Stomach (tissue), 9 donors: ENCODE measurements around the gene VPS45. TPM values are rescaled to one million over a fixed set of nuclear protein-coding genes. Genes with fewer than 3 reads are reported as not detected.
A peak's percentile ranks its signal among the peaks of the same experiment; 100 is the strongest.

Experiments
- DNase-seq, 2 donors: peaks; one replicate each; pipeline versions ENCODE4 v3.0.0 to v3.0.0-alpha.2; 2013 to 2019
- H3K27ac ChIP-seq, 5 donors: fragments of 200-600 bp in 4 of 5; sonication (generic) in 4 of 5; one replicate each; pipeline ENCODE4 v1.5.1; 2013 to 2019; ENCODE audit warnings: mild to moderate bottlenecking in 1 of 5, moderate library complexity in 1 of 5
- H3K27me3 ChIP-seq, 3 donors: fragments of 200-600 bp; sonication (generic); one replicate each; pipeline ENCODE4 v1.5.1; 2017 to 2019; ENCODE audit warnings: mixed run types in 1 of 3
- H3K36me3 ChIP-seq, 4 donors: fragments of 200-600 bp; sonication (generic); 1 replicate in 3 of 4; 2 replicates in 1 of 4; pipeline ENCODE4 v1.5.1; 2016 to 2019
- H3K4me1 ChIP-seq, 4 donors: fragments of 200-600 bp; sonication (generic); one replicate each; pipeline ENCODE4 v1.5.1; 2016 to 2019
- H3K4me3 ChIP-seq, 4 donors: fragments of 200-600 bp; sonication (generic) in 3 of 4; one replicate each; pipeline ENCODE4 v1.5.1; 2016 to 2019; ENCODE audit warnings: mild to moderate bottlenecking in 1 of 4
- H3K9me3 ChIP-seq, 4 donors: fragments of 200-600 bp; sonication (generic); one replicate each; pipeline ENCODE4 v1.5.1; 2016 to 2019
- EP300 ChIP-seq: sonication (generic); formaldehyde crosslinking; IDR thresholded peaks from one replicate; pipeline ENCODE4 v1.6.1; 2017; ENCODE audit warnings: antibody characterized with exemption
- POLR2A ChIP-seq, 4 donors: fragments of 450-650 bp; IDR thresholded peaks; one replicate each; pipeline ENCODE4 v1.6.1; 2016; ENCODE audit warnings: antibody characterized with exemption in 4 of 4, control low read depth in 2 of 4, mild to moderate bottlenecking in 1 of 4, moderate library complexity in 1 of 4
- POLR2AphosphoS5 ChIP-seq, 3 donors: sonication (generic); formaldehyde crosslinking; IDR thresholded peaks; one replicate each; pipeline ENCODE4 v1.6.1; 2016; ENCODE audit warnings: antibody characterized with exemption in 3 of 3
- WGBS, 5 donors: extraction: QIAGEN DNeasy Blood & Tissue Kit in 3 of 5; methylation state at CpG; one replicate each; pipeline versions ENCODE4 v1.1.5 to v1.1.7; 2013 to 2018; 5-methylcytosine and 5-hydroxymethylcytosine counted together
- intact Hi-C: fragments of 100-400 bp; cut with DNase I; formaldehyde crosslinking; loops from one replicate; pipeline ENCODE4 v1.15.1; 2023; ENCODE audit warnings: low total_unique reads
- polyA plus RNA-seq, 3 donors: library from polyadenylated mRNA; stranded (reverse); fragments of 200-250 nt; gene quantifications; one replicate each; pipeline ENCODE4 v1.2.3, GENCODE V29; 2013
- total RNA-seq, 5 donors: library from RNA; depleted of rRNA; stranded (reverse); fragments of >200 nt; gene quantifications; one replicate each; pipeline versions ENCODE4 v1.1.0 to v1.2.3, GENCODE V29; 2014 to 2016
- TF ChIP-seq, protein P1 (sequence below), 7 experiments: fragments of 450-650 bp in 4 of 7; fragments of 200-600 bp in 3 of 7; sonication (generic) in 3 of 7; IDR thresholded peaks; one replicate each; pipeline ENCODE4 v1.5.1; 2016 to 2019; ENCODE audit warnings: antibody characterized with exemption in 7 of 7, control low read depth in 2 of 7, mild to moderate bottlenecking in 1 of 7
- donor health status: healthy with polysubstance abuse.
- donor health status: Bipolar disorder and iron deficiency.
- donor health status: healthy.

The VPS45 gene
- total and polyA plus RNA-seq, 8 donors = 13.3 to 69.9 (median 30.5) TPM

- Histone ChIP-seq H3K27me3 (peaks cover 0 to 8% (median 0%) of the 10 kb centered on the region in 3 donors), H3K9me3 (no peaks in the 10 kb centered on the region), H3K27ac (peak overlapping the region in 3 of 5 donors; percentile 18 to 59 (median 41)), H3K4me1 (peaks cover 0 to 18% (median 3%) of the 10 kb centered on the region in 4 donors), H3K36me3 (no peaks in the 10 kb centered on the region), H3K4me3 (no peak overlapping the region)
- no peak for TF ChIP-seq EP300
- TF ChIP-seq, protein P1, sequence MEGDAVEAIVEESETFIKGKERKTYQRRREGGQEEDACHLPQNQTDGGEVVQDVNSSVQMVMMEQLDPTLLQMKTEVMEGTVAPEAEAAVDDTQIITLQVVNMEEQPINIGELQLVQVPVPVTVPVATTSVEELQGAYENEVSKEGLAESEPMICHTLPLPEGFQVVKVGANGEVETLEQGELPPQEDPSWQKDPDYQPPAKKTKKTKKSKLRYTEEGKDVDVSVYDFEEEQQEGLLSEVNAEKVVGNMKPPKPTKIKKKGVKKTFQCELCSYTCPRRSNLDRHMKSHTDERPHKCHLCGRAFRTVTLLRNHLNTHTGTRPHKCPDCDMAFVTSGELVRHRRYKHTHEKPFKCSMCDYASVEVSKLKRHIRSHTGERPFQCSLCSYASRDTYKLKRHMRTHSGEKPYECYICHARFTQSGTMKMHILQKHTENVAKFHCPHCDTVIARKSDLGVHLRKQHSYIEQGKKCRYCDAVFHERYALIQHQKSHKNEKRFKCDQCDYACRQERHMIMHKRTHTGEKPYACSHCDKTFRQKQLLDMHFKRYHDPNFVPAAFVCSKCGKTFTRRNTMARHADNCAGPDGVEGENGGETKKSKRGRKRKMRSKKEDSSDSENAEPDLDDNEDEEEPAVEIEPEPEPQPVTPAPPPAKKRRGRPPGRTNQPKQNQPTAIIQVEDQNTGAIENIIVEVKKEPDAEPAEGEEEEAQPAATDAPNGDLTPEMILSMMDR (IDR thresholded peaks at IDR 0.05) = peak in 3 of 7 experiments; percentile 12 to 35 (median 24)
- DNase-seq = peak in 1 of 2 donors; percentile 76
- WGBS, 5 donors = 23 to 33% (median 31%) methylated on average over 10 of the region's 10 CpGs
- intact Hi-C loops = no loop called here
Observed at GRCh38 chr1:150186789-150187559, 119.4 kb downstream of the VPS45 start.

DNA sequence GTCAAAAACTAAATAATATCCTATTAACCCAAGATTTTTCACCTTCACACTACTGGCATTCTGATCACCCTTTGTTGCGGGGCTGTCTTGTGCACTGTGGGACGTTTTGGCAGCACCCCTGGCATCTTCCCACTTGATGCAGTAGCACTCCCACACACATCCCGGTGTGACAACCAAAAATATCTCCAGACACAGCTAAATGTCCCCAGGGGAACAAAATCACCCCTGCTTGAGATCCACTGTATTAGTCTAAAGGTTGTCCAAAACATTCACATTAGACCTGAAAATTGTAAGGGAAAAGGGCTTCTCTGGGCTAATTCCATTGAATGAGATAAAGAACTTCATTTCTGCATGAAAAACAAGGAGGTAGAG is 120.0 kb downstream of the VPS45 start:
- Histone ChIP-seq H3K4me1 (peaks cover 0 to 18% (median 3%) of the 10 kb centered on the region in 4 donors), H3K27me3 (peaks cover 0 to 8% (median 0%) of the 10 kb centered on the region in 3 donors), H3K4me3 (no peak overlapping the region), H3K27ac (no peak overlapping the region), H3K9me3 (no peaks in the 10 kb centered on the region), H3K36me3 (no peaks in the 10 kb centered on the region)
- TF ChIP-seq, protein P1 (IDR thresholded peaks at IDR 0.05) = no peak
- TF ChIP-seq POLR2A (IDR thresholded peaks at IDR 0.05) (no peak), EP300 (no peak), POLR2AphosphoS5 (IDR thresholded peaks at IDR 0.05) (no peak)
- no peak for DNase-seq
- 28 to 37% (median 33%) methylated on average over 3 of the region's 3 CpGs for WGBS, 5 donors
- intact Hi-C loops = no loop called here

DNA sequence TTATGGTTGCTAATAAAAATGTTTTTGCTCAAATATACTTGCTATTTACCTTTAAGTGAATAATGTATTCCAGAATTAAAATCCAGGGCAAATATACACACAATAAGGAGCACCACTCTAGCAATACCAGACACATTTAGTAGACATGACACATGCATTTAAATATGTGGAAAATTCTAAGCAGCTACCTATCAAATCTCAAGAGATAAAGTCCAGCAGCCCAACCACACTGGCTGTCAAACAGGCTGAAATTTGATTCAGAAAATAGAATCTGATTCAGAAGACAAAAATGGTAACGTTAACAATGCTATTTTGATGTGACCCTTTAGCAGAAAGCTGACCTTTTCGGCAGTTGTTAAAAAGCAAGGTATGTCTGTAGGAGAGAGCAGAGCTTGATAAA is 124.4 kb downstream of the VPS45 start:
- H3K36me3 ChIP-seq = no peaks in the 10 kb centered on the region
- DNase-seq = no peak
- TF ChIP-seq POLR2A (IDR thresholded peaks at IDR 0.05) (no peak), POLR2AphosphoS5 (IDR thresholded peaks at IDR 0.05) (no peak), EP300 (no peak)
- TF ChIP-seq, protein P1 (IDR thresholded peaks at IDR 0.05) = no peak
- H3K27ac ChIP-seq = no peak overlapping the region
- H3K4me1 ChIP-seq = peaks cover 0 to 9% (median 2%) of the 10 kb centered on the region in 4 donors
- H3K27me3 ChIP-seq = peaks cover 0 to 13% (median 0%) of the 10 kb centered on the region in 3 donors
- intact Hi-C loops = no loop called here
- no peaks in the 10 kb centered on the region for H3K9me3 ChIP-seq
- 52 to 65% (median 60%) methylated on average over 2 of the region's 2 CpGs for WGBS, 5 donors
- no peak overlapping the region for H3K4me3 ChIP-seq

DNA sequence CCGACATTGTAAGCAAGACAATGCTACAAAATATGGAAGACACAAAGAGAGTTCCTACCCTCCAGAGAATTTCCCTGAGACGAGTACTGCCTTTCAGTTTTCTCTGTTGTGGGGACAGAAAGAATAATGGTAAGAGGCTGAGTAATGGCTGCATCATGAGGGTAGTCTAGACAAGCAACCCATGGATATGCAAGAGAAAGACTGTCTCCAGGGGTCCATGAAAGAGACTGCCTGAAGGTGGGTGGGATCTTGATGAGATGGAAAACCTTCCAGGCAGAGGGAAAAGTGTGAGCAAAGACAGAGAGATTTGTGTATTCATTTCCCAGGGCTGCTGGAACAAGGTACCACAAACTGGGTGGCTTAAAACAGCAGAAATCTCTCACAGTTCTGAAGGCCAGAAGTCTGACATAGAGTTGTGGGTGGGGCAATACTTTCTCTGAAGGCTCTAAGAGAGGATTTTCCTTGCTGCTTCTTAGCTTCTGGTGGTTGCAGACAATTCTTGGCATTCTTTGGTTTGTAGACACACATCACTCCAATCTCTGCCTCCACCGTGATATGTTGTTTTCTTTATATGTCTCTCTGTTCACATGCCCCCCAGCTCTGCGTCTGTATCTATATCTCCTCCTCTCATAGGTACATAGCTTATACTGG is 126.9 kb downstream of the VPS45 start:
- TF ChIP-seq EP300 = no peak
- DNase-seq = no peak
- 81 to 91% (median 82%) methylated on average over 4 of the region's 4 CpGs for WGBS, 5 donors
- intact Hi-C loops = no loop called here
- Histone ChIP-seq H3K27me3 (peaks cover 0 to 5% (median 0%) of the 10 kb centered on the region in 3 donors), H3K36me3 (no peaks in the 10 kb centered on the region), H3K4me3 (no peak overlapping the region), H3K27ac (no peak overlapping the region), H3K9me3 (no peaks in the 10 kb centered on the region), H3K4me1 (no peaks in the 10 kb centered on the region)

Other genes with a start within 250 kb of the VPS45 start
- gene BOLA1, start 168.2 kb upstream of the VPS45 start, total RNA-seq = 10 to 100 TPM in 4 of 5 donors, 1 to 10 TPM in 1; 2.9 to 48.4 (median 13.8) TPM
- gene BOLA1, start 168.2 kb upstream of the VPS45 start, polyA plus RNA-seq = 10 to 100 TPM; 31.0 to 48.7 (median 32.9) TPM
- 1 to 10 TPM in 3 of 5 donors, under 1 TPM in 1, not detected in 1; 0.58 to 4.6 (median 2.3) TPM for gene SV2A, start 149.9 kb upstream of the VPS45 start, total RNA-seq
- gene SV2A, start 149.9 kb upstream of the VPS45 start, polyA plus RNA-seq = 1 to 10 TPM in 1 of 3 donors, under 1 TPM in 2; 0.46 to 1.4 (median 1.00) TPM
- gene SF3B4, start 140.0 kb upstream of the VPS45 start, total RNA-seq = 10 to 100 TPM in 4 of 5 donors, 1 to 10 TPM in 1; 9.4 to 36.5 (median 19.3) TPM
- 10 to 100 TPM; 23.3 to 31.7 (median 30.5) TPM for gene SF3B4, start 140.0 kb upstream of the VPS45 start, polyA plus RNA-seq
- 100 to 1,000 TPM in 1 of 5 donors, 10 to 100 TPM in 2, 1 to 10 TPM in 2; 3.6 to 169 (median 22.2) TPM for gene MTMR11, start 130.9 kb upstream of the VPS45 start, total RNA-seq
- 1 to 10 TPM; 3.5 to 6.9 (median 6.4) TPM for gene MTMR11, start 130.9 kb upstream of the VPS45 start, polyA plus RNA-seq
- gene OTUD7B, start 57.0 kb upstream of the VPS45 start, total RNA-seq = 10 to 100 TPM in 4 of 5 donors, 1 to 10 TPM in 1; 9.0 to 38.8 (median 25.9) TPM
- 1 to 10 TPM; 2.2 to 6.0 (median 5.0) TPM for gene OTUD7B, start 57.0 kb upstream of the VPS45 start, polyA plus RNA-seq
- 100 to 1,000 TPM in 3 of 5 donors, 10 to 100 TPM in 2; 34.6 to 254 (median 100) TPM for gene PLEKHO1, start 82.1 kb downstream of the VPS45 start, total RNA-seq
- gene PLEKHO1, start 82.1 kb downstream of the VPS45 start, polyA plus RNA-seq = 10 to 100 TPM; 38.6 to 79.3 (median 40.9) TPM
- gene ANP32E, start 168.3 kb downstream of the VPS45 start, total RNA-seq = 10 to 100 TPM in 4 of 5 donors, 1 to 10 TPM in 1; 7.0 to 33.2 (median 15.2) TPM
- gene ANP32E, start 168.3 kb downstream of the VPS45 start, polyA plus RNA-seq = 10 to 100 TPM; 15.4 to 19.9 (median 19.5) TPM
- gene CA14, start 190.0 kb downstream of the VPS45 start, total RNA-seq = 1 to 10 TPM in 2 of 5 donors, not detected in 3; 1.0 to 1.1 TPM
- 1 to 10 TPM in 1 of 3 donors, under 1 TPM in 1, not detected in 1; 0.68 to 1.4 TPM for gene CA14, start 190.0 kb downstream of the VPS45 start, polyA plus RNA-seq
- gene APH1A, start 201.2 kb downstream of the VPS45 start, total RNA-seq = 100 to 1,000 TPM in 1 of 5 donors, 10 to 100 TPM in 4; 25.8 to 120 (median 49.1) TPM
- gene APH1A, start 201.2 kb downstream of the VPS45 start, polyA plus RNA-seq = 10 to 100 TPM; 87.8 to 95.1 (median 89.5) TPM
- 10 to 100 TPM in 1 of 5 donors, under 1 TPM in 1, not detected in 3; 0.43 to 40.8 TPM for gene C1orf54, start 205.0 kb downstream of the VPS45 start, total RNA-seq
- 10 to 100 TPM in 1 of 3 donors, 1 to 10 TPM in 2; 7.5 to 17.7 (median 8.7) TPM for gene C1orf54, start 205.0 kb downstream of the VPS45 start, polyA plus RNA-seq
- 10 to 100 TPM in 1 of 5 donors, 1 to 10 TPM in 3, not detected in 1; 2.7 to 31.5 (median 2.9) TPM for gene CIART, start 214.8 kb downstream of the VPS45 start, total RNA-seq
- gene CIART, start 214.8 kb downstream of the VPS45 start, polyA plus RNA-seq = 10 to 100 TPM in 1 of 3 donors, 1 to 10 TPM in 2; 4.0 to 12.8 (median 6.3) TPM
- gene MRPS21, start 226.1 kb downstream of the VPS45 start, total RNA-seq = 10 to 100 TPM in 4 of 5 donors, 1 to 10 TPM in 1; 2.0 to 95.1 (median 48.3) TPM
- 100 to 1,000 TPM; 105 to 130 (median 115) TPM for gene MRPS21, start 226.1 kb downstream of the VPS45 start, polyA plus RNA-seq